ENCODE measurements around the gene SNRNP25.

- TF ChIP-seq, protein P1, sequence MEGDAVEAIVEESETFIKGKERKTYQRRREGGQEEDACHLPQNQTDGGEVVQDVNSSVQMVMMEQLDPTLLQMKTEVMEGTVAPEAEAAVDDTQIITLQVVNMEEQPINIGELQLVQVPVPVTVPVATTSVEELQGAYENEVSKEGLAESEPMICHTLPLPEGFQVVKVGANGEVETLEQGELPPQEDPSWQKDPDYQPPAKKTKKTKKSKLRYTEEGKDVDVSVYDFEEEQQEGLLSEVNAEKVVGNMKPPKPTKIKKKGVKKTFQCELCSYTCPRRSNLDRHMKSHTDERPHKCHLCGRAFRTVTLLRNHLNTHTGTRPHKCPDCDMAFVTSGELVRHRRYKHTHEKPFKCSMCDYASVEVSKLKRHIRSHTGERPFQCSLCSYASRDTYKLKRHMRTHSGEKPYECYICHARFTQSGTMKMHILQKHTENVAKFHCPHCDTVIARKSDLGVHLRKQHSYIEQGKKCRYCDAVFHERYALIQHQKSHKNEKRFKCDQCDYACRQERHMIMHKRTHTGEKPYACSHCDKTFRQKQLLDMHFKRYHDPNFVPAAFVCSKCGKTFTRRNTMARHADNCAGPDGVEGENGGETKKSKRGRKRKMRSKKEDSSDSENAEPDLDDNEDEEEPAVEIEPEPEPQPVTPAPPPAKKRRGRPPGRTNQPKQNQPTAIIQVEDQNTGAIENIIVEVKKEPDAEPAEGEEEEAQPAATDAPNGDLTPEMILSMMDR (IDR thresholded peaks at IDR 0.05; ENCODE audit: extremely low read depth in 1 of 2, insufficient read depth in 1 of 2, low read depth in 1 of 2, low read length in 2 of 2) = no peak
- no peak for TF ChIP-seq POLR2AphosphoS5 (IDR thresholded peaks at IDR 0.05; ENCODE audit: insufficient read depth, low read depth, low read length)
These were observed 17.5 kb downstream of the SNRNP25 start for GRCh38 chr16:71210-71539.
